Measurements from ENCODE around the gene SLC35F2.
A peak's percentile ranks its signal among the peaks of the same experiment; 100 is the strongest.
"Not testable (repeated sequence)": the region's sequence is repeated elsewhere in the genome, so short reads cannot be mapped to it uniquely, and the experiment has no call there.

SLC35F2 gene

GRCh38 chr11:107844041-107844440 lies 14.5 kb downstream of the SLC35F2 start:
- no peak for TF ChIP-seq Cebpa-rat (IDR thresholded peaks at IDR 0.05)

GRCh38 chr11:107842412-107843100 lies 16.0 kb downstream of the SLC35F2 start:
- Histone ChIP-seq H3K27ac (no peak overlapping the region), H3K36me3 (peaks cover 17% of the 10 kb centered on the region), H3K9ac (no peak overlapping the region), H3K9me3 (no peaks in the 10 kb centered on the region), H3K4me2 (no peak overlapping the region), H4K20me1 (peaks cover 98% of the 10 kb centered on the region), H3K4me1 (peaks cover 29% of the 10 kb centered on the region), H3K27me3 (no peaks in the 10 kb centered on the region), H3K4me3 (no peak overlapping the region)
- no peak for TF ChIP-seq Cebpa-rat (IDR thresholded peaks at IDR 0.05)

More at GRCh38 chr11:107844041-107844440, 14.5 kb downstream of the SLC35F2 start:
- H3K9me3 ChIP-seq = no peaks in the 10 kb centered on the region
- H4K20me1 ChIP-seq = peaks cover 98% of the 10 kb centered on the region
- H3K27ac ChIP-seq = no peak overlapping the region
- peaks cover 17% of the 10 kb centered on the region for H3K36me3 ChIP-seq
- no peak overlapping the region for H3K9ac ChIP-seq
- peaks cover 29% of the 10 kb centered on the region for H3K4me1 ChIP-seq
- H3K27me3 ChIP-seq = no peaks in the 10 kb centered on the region
- no peak overlapping the region for H3K4me3 ChIP-seq
- H3K4me2 ChIP-seq = no peak overlapping the region

- TF ChIP-seq Cebpa-rat (IDR thresholded peaks at IDR 0.05) = no peak
- H3K27ac ChIP-seq = peak overlapping the region; percentile 58
- H3K4me3 ChIP-seq = no peak overlapping the region
- H3K27me3 ChIP-seq = no peaks in the 10 kb centered on the region
- peak overlapping the region; percentile 42; the same call in 1 of the 2 replicates for H3K9ac ChIP-seq
- H3K4me2 ChIP-seq = peak overlapping the region; percentile 55
- peaks cover 29% of the 10 kb centered on the region for H3K4me1 ChIP-seq
- peaks cover 98% of the 10 kb centered on the region for H4K20me1 ChIP-seq
- peaks cover 11% of the 10 kb centered on the region for H3K36me3 ChIP-seq
- no peaks in the 10 kb centered on the region for H3K9me3 ChIP-seq
Observed at GRCh38 chr11:107840129-107840484, 18.5 kb downstream of the SLC35F2 start.

DNA sequence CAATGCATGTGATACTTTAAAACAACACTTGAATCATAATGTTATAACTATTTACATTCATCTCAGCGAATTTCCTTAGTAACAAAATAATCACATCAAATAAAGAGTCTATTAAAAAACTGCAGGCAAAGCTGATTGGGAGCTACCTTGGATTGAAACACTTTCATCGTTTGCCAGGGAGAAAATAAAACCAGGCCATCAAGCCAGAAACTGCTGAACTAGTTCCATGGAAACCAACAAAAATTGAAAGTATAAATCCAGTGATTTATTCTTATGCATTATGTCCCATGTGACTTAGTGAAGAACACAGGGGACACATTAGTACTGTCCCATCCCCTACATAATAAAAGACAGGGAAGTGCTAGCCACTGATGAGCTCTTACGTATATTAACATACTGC lies 21.7 kb downstream of the SLC35F2 start:
- Histone ChIP-seq H3K9ac (no peak overlapping the region), H3K27me3 (no peaks in the 10 kb centered on the region), H3K27ac (no peak overlapping the region), H3K4me3 (no peak overlapping the region), H3K4me2 (no peak overlapping the region), H4K20me1 (peaks cover 99% of the 10 kb centered on the region), H3K9me3 (no peaks in the 10 kb centered on the region), H3K4me1 (peaks cover 27% of the 10 kb centered on the region), H3K36me3 (no peaks in the 10 kb centered on the region; the same call in 1 of the 2 replicates)
- TF ChIP-seq Cebpa-rat (IDR thresholded peaks at IDR 0.05) = no peak

- Histone ChIP-seq H3K4me1 (peaks cover 9% of the 10 kb centered on the region), H3K27me3 (no peaks in the 10 kb centered on the region)
- no peak for TF ChIP-seq Cebpa-rat (IDR thresholded peaks at IDR 0.05)
Observed at GRCh38 chr11:107834995-107835394, 23.6 kb downstream of the SLC35F2 start.

GRCh38 chr11:107833926-107834325 lies 24.7 kb downstream of the SLC35F2 start:
- H3K9ac ChIP-seq, H3K4me3 ChIP-seq, H3K4me2 ChIP-seq: not testable (repeated sequence)

More at GRCh38 chr11:107834995-107835394, 23.6 kb downstream of the SLC35F2 start:
- H3K9me3 ChIP-seq = no peaks in the 10 kb centered on the region
- no peak overlapping the region for H3K9ac ChIP-seq
- H4K20me1 ChIP-seq = peaks cover 99% of the 10 kb centered on the region
- no peaks in the 10 kb centered on the region; the same call in 1 of the 2 replicates for H3K36me3 ChIP-seq
- no peak overlapping the region for H3K27ac ChIP-seq
- H3K4me2 ChIP-seq = no peak overlapping the region
- no peak overlapping the region for H3K4me3 ChIP-seq

GRCh38 chr11:107830915-107831540 lies 27.6 kb downstream of the SLC35F2 start:
- peaks cover 94% of the 10 kb centered on the region for H4K20me1 ChIP-seq
- no peak overlapping the region for H3K27ac ChIP-seq
- TF ChIP-seq Cebpa-rat (IDR thresholded peaks at IDR 0.05) = no peak
- H3K27me3 ChIP-seq = no peaks in the 10 kb centered on the region
- H3K4me2 ChIP-seq = no peak overlapping the region
- H3K9ac ChIP-seq = no peak overlapping the region
- H3K9me3 ChIP-seq = no peaks in the 10 kb centered on the region
- H3K36me3 ChIP-seq = no peaks in the 10 kb centered on the region
- no peak overlapping the region for H3K4me3 ChIP-seq
- H3K4me1 ChIP-seq = no peaks in the 10 kb centered on the region

More at GRCh38 chr11:107833926-107834325, 24.7 kb downstream of the SLC35F2 start:
- not testable (repeated sequence) for H3K27ac ChIP-seq, H3K27me3 ChIP-seq, H3K4me1 ChIP-seq, H3K9me3 ChIP-seq, H3K36me3 ChIP-seq
- H4K20me1 ChIP-seq = peaks cover 97% of the 10 kb centered on the region

DNA sequence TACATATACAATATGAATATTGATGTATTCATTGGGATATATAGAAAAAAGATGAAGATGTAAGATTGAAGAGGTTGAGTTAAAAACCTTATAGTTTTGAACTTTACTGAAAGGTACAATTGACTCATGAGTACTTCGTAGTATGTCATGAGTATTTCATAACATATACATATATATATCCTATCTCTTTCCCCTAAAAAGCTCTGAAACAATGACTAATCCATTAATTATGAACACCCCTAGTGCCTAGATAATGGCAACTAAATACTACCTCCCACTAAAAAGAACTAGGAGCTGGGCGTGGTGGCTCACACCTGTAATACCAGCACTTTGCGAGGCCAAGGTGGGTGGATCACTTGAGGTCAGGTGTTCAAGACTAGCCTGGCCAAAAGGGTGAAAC lies 31.5 kb downstream of the SLC35F2 start:
- Histone ChIP-seq H3K36me3 (no peaks in the 10 kb centered on the region), H4K20me1 (peaks cover 94% of the 10 kb centered on the region), H3K27me3 (no peaks in the 10 kb centered on the region), H3K27ac (no peak overlapping the region), H3K4me1 (no peaks in the 10 kb centered on the region), H3K4me2 (no peak overlapping the region), H3K4me3 (no peak overlapping the region), H3K9ac (no peak overlapping the region), H3K9me3 (no peaks in the 10 kb centered on the region)
- TF ChIP-seq Cebpa-rat (IDR thresholded peaks at IDR 0.05) = no peak

DNA sequence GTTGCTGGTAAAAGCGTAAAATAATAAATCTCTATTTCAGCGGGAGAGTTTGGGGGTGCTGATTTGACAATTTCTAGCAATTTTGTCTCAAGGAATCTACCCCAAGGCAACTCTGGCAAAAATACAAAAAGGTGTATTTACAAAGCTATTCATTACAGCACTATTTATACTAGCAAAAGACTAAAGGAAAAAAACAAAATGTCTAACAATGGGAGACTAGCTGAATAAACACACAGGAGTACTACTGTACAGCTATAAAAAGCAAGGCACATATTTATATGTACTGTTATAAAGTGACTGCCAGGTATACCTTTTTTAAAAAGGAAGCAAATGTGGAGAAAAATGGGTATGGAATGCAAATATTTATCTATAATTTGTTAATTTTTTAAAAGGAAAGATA lies 32.7 kb downstream of the SLC35F2 start:
- Histone ChIP-seq H3K4me1 (no peaks in the 10 kb centered on the region), H3K27ac (no peak overlapping the region), H3K9me3 (no peaks in the 10 kb centered on the region), H4K20me1 (peaks cover 94% of the 10 kb centered on the region), H3K4me3 (no peak overlapping the region), H3K36me3 (no peaks in the 10 kb centered on the region), H3K4me2 (no peak overlapping the region), H3K9ac (no peak overlapping the region), H3K27me3 (no peaks in the 10 kb centered on the region)
- no peak for TF ChIP-seq Cebpa-rat (IDR thresholded peaks at IDR 0.05)

- Histone ChIP-seq H3K27me3 (no peaks in the 10 kb centered on the region), H3K4me3 (no peak overlapping the region), H3K27ac (no peak overlapping the region), H3K9me3 (no peaks in the 10 kb centered on the region), H3K9ac (no peak overlapping the region), H3K36me3 (no peaks in the 10 kb centered on the region; the same call in 1 of the 2 replicates), H4K20me1 (peaks cover 97% of the 10 kb centered on the region), H3K4me1 (no peaks in the 10 kb centered on the region), H3K4me2 (no peak overlapping the region)
- no peak for TF ChIP-seq Cebpa-rat (IDR thresholded peaks at IDR 0.05)
Observed at GRCh38 chr11:107824668-107825369, 33.8 kb downstream of the SLC35F2 start.
